NCI-H2029 (cell line): ENCODE measurements around the gene IL7R.

ENCODE experiments used
- DNase-seq: peaks from one replicate; lab custom pipeline; 2025; lab: John Stamatoyannopoulos, UW

Gene IL7R

DNA sequence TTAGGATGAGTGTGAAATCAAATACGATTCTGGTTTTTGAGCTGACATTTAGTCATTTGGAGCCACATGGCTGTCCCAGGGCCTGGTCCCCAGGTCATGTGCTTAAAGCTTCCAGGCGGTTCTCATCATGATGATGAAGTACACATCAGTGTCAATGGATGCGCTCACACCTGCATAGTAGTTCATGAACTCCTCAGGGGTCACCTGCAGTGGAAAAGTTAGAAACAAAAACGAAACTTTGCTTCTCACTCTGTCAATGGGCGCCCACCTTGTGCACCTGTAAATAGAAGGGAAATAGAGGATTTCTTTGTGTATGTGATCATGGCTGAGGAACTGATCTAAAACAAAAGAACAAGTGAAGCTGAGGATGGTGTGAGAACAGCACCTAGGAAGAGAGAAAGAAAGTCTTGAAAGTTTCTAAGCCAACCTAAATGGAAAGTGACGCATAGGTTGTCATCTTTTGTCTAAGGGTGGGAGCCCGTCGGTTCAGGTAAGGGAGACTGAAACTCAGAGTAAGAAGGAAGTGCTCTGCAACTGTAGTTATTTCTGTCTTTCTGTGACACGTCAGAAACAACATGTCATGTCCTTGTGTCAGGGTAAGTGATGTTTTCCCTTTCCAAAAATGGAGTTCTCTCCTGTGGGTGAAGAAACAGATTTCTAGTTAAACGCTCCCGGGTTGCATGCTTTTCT is 47.9 kb downstream of the IL7R start:
- DNase-seq = no peak

DNA sequence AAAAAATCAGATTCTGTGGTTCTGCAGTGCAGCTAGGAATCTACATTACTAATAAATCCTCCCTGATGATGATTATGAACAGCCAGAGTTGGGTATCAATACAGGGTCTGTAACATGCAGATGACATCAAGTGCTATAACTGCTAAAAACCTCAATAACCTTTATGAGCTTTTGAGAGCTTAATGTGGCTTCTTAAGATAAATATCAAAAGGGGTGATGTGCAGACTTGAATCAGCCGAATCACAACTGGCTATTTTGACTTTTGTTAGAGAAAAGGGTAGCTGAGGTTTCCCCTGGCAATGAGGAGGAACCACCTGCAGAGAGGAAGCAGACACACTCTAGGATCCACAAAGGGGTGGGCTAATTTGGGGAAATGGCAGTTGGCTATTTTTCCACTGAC is 51.5 kb downstream of the IL7R start:
- DNase-seq = no peak

DNA sequence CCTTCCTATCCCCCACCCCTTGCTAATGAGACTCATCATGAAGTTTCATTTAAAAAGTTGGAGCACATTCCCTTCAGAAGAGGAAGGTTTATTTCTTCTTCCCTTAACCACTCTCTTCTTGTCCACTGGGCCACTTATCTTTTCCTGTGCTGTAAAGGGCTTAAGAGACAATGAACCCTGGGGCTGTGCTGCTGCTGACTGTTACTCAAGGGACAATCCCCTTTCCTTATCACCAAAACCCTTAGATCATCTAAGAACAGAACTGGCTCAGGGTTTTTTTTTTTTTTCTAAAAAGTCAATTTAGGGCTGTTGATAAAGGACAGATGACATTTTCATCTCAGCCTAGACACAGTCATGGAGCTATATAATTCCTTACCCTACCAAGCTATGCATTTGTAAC is 52.1 kb downstream of the IL7R start:
- no peak for DNase-seq

DNA sequence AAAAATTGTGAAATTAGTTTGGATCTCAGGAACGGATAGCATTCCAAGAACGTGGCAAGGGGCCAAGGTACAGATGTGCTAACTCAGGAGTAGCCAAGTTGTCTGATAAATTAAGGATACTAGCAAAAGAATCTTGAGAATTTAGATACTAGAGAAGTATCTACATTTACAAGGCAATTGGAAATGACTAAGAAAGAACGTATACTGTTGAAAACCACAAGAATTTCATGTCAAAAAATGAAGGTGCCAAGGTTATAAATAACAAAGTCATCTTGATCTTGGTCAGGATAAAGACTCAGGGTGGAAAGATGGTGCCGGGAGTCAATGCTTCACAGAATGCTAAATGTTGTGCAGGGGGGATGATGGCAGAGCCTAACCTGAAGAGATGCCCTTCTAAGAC is 62.5 kb downstream of the IL7R start:
- DNase-seq = no peak

DNA sequence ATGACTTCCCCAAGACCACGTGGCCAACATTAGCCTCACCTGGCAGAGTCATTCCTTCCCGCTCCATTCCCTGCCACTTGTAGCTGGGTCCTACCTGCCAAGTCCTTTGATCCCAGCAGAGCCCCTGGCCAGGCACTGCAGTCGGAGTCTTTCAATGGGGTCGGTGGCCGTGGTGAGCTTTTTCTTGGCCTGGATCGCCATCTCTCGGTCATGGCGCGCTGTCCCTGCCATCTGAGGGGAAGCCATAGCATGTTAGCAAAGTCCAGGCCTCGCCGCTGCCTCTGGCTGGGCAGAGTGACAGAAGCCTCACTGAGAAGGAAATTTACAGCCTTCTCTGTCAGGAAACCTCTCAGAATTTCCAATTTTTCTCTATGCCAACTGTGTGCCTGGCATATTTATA is 64.2 kb downstream of the IL7R start:
- DNase-seq = no peak

DNA sequence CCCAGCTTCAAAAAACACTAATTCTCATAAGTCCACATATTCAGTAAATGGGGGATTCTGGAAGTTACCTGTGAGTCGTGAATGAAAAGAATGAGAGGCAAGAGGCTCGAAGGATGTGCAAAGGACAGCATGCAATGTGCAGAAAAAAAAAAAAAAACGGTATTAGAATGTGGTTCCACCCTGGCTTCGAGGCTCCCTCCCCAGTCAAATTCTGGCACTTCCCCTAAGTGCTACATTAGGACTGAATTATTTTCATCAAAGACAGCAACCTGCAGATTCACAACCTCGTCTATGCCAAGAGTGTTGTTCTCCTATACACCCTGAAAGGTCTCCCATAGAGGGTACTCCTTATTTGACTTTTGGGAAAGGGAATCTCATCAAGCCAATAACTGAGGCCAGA is 65.2 kb downstream of the IL7R start:
- DNase-seq = no peak

DNA sequence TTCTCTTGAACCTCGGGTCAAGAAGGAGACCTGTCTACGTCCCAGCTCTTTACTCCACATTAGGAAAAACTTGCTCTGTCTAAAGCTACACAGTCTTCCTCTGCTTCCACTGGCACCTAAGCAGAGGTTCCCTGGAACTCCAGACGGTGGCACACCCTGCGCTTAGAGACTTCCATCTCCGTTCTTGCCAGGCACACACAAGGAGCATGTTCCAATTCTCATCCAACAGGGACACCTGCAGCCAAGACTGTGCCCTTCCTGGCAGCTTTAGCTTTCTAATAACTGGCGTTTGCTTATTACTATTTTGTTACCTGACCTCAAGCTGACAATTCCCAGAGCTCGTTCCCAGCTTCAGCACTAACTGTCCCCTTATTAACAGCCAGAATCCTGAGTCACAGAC is 65.8 kb downstream of the IL7R start:
- no peak for DNase-seq

DNA sequence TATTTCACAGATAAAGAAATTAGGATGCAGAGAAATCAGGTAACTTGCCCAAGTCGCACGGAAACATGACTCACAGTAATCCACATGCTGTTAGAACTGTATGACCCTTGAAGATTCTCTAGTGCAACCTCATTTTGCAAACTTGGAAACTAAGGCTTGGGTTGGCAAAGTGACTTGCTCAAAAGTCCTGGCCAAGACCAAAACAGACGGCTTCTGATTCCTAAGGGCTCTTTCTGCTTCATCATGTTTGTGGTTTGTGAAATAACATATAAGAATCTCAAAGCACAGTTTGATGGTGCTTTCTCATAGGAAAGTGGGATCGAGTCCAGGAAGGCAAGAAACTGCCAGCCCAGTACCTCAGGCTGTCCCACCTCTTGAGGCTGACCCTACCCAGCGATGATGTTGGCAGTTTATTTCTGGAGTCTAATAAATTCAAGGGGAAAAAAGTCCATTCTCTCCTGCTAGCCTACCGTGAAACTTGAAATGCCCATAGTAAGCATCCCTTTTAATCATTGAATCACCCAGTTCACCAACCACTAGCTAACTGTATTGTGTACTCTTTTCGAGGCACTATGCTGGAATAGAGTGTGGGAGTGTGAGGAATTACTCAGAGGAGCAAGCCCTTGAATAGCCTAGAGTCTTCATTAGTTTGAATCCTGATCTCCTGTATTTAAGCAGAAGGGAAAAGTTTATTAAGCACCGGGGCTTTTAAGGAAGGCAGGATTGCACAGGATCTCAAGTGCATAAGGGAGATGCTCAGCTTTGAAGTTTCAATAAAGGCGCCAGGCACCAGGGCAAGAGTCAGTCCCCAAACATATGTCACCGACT is 67.6 kb downstream of the IL7R start:
- no peak for DNase-seq

DNA sequence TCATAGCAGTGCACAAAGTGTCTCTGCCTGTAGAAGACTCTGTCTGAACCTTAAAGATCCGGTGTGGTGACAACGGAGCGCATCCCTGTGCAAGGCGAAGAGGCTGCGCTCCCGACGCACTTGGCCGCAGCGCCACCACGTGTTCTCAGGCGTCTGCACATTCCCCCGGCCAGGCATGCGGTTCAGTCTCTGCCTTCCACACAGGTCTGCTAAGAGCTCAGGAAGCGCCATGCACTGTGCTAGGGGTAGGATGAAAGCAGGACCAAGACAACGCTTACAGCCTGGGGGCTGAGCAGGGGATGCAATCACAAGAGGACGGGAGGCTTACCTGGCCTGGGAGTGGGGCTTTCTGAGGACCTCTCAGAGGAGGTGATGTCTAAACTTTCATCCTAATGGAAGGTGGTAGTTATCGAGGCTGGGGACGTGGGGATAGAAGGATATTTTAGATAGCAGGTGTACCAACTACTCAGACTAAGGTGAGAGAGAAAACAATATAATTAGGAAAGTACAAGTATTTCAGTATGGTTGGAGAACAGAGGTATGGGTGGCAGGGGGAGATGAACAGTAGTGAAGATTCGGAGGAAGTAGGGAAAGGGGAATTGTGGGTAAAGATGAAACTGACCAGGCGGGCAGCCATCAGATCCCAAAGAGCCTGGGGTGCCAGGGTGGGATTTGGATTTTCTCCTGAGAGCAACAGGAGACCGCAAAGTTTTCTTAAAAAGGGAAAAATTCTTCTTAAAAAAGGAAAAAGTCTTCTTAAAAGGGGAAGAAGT is 68.4 kb downstream of the IL7R start:
- DNase-seq = no peak

DNA sequence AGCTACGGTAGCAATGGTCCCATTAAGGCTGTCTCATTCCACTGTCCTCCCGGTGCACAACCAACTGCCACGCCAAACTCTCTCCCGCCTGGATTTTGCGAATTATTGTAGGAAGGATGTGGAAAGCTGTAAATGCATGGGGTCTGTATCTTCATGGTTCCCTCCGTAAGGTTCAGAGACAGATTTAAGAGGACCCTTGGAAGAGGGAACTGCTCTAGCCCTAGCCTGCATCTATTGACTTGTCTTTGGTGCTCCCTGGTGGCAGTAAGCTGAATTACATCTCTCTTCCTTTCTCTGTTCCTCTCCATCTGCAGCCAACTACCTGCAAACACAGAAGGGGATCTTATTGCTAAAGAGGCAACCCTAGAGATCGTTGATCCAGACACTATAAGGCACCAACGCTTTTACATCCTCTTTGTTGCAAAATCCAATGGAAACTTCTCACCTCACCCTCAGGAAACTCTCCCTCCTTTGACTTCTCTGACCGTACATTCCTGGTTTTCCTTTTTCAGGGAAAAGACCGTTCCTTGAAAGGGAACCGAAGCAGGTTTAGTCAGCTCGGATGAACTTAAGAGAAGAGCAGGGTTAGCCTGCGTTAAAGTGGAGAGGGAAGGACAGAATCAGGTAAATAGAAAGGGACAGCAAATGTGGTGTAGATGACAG is 69.8 kb downstream of the IL7R start:
- DNase-seq = peak; percentile 3
